Measurements from ENCODE around the gene PTRHD1.

The PTRHD1 gene

GRCh38 chr2:24792542-24792873 is 683 bp downstream of the PTRHD1 start:
- TF ChIP-seq TARDBP (IDR thresholded peaks at IDR 0.05) = no peak
- TF ChIP-seq FOXM1 (IDR thresholded peaks at IDR 0.05; ENCODE audit: borderline replicate concordance) = no peak
- TF ChIP-seq BHLHE40 (IDR thresholded peaks at IDR 0.05; ENCODE audit: borderline replicate concordance) = no peak
- no peak for TF ChIP-seq SUZ12 (IDR thresholded peaks at IDR 0.05)
- TF ChIP-seq HDGF (IDR thresholded peaks at IDR 0.05; ENCODE audit: borderline replicate concordance) = no peak
- no peak for TF ChIP-seq FOXK2 (IDR thresholded peaks at IDR 0.05)
- ChIA-PET POLR2A (interaction anchor here (0.8 to 1.8 kb wide), 7 partner anchors 15 to 357 kb away, joined by 3 to 7 read pairs (median 3); no protein-coding TSS in a partner anchor), CTCF (interaction anchor here (0.7 kb wide), 1 partner anchor 72 kb away, joined by 3 read pairs; no protein-coding TSS in a partner anchor)
- no peak for DNase-seq (ENCODE audit: extremely low spot score)

DNA sequence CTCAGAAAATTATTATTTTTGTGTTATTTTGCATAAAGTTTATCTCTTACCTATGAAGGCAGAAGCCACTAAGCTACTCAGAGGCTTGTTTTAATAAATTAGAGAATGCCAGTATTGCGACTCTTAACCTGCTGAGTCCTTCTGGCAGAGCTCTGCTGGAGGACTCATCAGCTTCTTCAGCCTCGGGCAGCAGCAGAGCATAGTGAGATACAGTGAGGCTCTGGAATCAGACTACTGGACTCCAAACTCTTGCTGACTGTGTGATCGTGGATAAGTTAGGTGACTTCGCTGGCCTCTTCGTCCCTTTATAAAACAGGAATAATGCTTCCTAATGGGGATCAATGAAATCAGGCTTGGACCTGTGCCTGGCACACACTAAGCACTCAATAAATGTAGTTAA is 1.7 kb downstream of the PTRHD1 start:
- ChIA-PET POLR2A (interaction anchor here (0.7 to 1.8 kb wide), 2 partner anchors 14 to 372 kb away, joined by 4 to 7 read pairs; no protein-coding TSS in a partner anchor), CTCF (interaction anchor here (1.2 kb wide), 2 partner anchors 12 to 25 kb away, joined by 3 to 4 read pairs; no protein-coding TSS in a partner anchor)
- no peak for DNase-seq (ENCODE audit: extremely low spot score)
- TF ChIP-seq ZNF384 (IDR thresholded peaks at IDR 0.05) (no peak), TARDBP (IDR thresholded peaks at IDR 0.05) (no peak), LEF1 (IDR thresholded peaks at IDR 0.05; ENCODE audit: borderline replicate concordance) (no peak), SP1 (IDR thresholded peaks at IDR 0.05) (no peak), NFRKB (IDR thresholded peaks at IDR 0.05) (no peak), FOXM1 (IDR thresholded peaks at IDR 0.05; ENCODE audit: borderline replicate concordance) (no peak), SUZ12 (IDR thresholded peaks at IDR 0.05) (no peak), FOXK2 (IDR thresholded peaks at IDR 0.05) (no peak), FOXA1 (IDR thresholded peaks at IDR 0.05) (no peak), BHLHE40 (IDR thresholded peaks at IDR 0.05; ENCODE audit: borderline replicate concordance) (no peak), ARNT (IDR thresholded peaks at IDR 0.05) (no peak), L3MBTL2 (conservative IDR thresholded peaks at IDR 0.05) (no peak), HDGF (IDR thresholded peaks at IDR 0.05; ENCODE audit: borderline replicate concordance) (no peak), ELF4 (IDR thresholded peaks at IDR 0.05) (no peak), CTBP1 (IDR thresholded peaks at IDR 0.05; ENCODE audit: borderline replicate concordance) (no peak)
- TF ChIP-seq, protein P1, sequence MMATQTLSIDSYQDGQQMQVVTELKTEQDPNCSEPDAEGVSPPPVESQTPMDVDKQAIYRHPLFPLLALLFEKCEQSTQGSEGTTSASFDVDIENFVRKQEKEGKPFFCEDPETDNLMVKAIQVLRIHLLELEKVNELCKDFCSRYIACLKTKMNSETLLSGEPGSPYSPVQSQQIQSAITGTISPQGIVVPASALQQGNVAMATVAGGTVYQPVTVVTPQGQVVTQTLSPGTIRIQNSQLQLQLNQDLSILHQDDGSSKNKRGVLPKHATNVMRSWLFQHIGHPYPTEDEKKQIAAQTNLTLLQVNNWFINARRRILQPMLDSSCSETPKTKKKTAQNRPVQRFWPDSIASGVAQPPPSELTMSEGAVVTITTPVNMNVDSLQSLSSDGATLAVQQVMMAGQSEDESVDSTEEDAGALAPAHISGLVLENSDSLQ (IDR thresholded peaks at IDR 0.05) = no peak

DNA sequence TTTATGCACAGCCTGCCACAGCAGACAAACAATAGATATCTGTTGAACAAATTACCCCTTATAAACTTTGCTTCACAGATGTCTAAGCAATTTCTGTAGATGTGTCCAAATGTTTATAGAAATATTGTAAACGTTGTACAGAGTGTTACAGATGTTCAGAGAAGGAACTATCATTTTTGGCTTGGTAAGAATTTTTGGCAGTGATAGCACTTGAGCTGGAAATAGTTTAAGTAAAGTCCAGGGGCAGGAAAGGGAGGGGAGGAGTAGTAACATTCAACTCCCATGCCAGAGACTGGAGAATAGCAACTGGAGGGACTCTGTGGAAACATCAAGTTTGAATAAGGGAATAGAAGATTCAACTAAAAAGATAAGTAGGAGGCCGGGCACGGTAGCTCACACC is 4.4 kb downstream of the PTRHD1 start:
- no peak for TF ChIP-seq CTBP1 (IDR thresholded peaks at IDR 0.05; ENCODE audit: borderline replicate concordance)
- TF ChIP-seq LEF1 (IDR thresholded peaks at IDR 0.05; ENCODE audit: borderline replicate concordance) = no peak
- TF ChIP-seq SP1 (IDR thresholded peaks at IDR 0.05) = no peak
- no peak for TF ChIP-seq BHLHE40 (IDR thresholded peaks at IDR 0.05; ENCODE audit: borderline replicate concordance)
- TF ChIP-seq ARNT (IDR thresholded peaks at IDR 0.05) = no peak
- TF ChIP-seq FOXM1 (IDR thresholded peaks at IDR 0.05; ENCODE audit: borderline replicate concordance) = no peak
- TF ChIP-seq FOXA1 (IDR thresholded peaks at IDR 0.05) = no peak
- TF ChIP-seq HDGF (IDR thresholded peaks at IDR 0.05; ENCODE audit: borderline replicate concordance) = no peak
- no peak for TF ChIP-seq ELF4 (IDR thresholded peaks at IDR 0.05)
- DNase-seq (ENCODE audit: extremely low spot score) = no peak
- ChIA-PET CTCF (no interaction called here), POLR2A (no interaction called here)

DNA sequence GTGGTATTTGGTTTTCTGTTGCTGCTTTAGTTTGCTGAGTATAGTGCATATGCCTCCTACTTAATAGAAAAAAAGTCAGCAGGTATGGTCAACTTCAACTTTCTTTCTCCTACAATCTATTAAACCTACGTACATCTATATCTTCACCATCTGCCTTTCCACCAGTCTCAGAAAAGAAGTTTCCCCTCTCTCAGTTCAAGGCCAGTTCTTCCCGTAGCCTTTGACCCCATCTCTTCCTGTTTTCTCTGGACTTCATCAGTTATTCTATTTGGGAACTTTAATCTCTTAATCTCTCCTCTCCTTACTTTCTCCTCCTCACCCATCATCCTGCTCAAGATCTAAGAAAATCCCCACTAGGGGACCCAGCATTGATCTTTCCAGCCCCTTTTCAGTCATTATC is 5.7 kb downstream of the PTRHD1 start:
- DNase-seq (ENCODE audit: extremely low spot score) = no peak
- ChIA-PET CTCF (no interaction called here), POLR2A (no interaction called here)
- no peak for TF ChIP-seq FOXA1 (IDR thresholded peaks at IDR 0.05)
- TF ChIP-seq FOXK2 (IDR thresholded peaks at IDR 0.05) = no peak
- TF ChIP-seq BHLHE40 (IDR thresholded peaks at IDR 0.05; ENCODE audit: borderline replicate concordance) = no peak
- no peak for TF ChIP-seq CTBP1 (IDR thresholded peaks at IDR 0.05; ENCODE audit: borderline replicate concordance)
- no peak for TF ChIP-seq SUZ12 (IDR thresholded peaks at IDR 0.05)

DNA sequence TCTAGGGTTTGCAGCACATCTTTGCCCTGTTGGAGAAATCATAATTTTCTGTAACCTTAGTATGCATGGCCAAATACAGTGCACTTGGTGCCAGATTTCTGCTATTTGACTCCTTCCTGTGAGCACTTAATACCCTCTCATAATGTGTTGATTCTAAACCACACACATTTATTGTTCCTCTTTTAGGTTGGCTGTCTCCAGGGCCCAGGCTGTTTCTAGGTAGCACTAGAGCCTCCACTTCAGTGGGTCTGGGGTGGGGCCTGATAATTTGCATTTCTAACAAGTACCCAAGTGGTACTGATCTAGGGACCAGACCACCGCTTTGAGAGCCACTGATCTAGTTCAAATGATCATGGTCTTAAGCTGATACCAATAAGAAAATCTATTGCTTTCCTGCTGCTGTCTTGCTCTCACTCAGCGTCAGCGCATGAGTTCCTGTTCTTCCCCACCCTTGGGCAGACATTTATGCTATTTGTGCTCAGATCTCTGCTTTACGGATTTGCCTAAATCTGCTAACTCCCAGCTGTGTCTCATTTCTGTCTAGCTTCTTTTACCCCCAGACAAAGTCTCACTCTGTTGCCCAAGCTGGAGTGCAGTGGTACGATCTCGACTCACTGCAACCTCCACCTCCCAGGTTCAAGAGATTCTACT is 7.4 kb downstream of the PTRHD1 start:
- CTCF ChIA-PET = no interaction called here

GRCh38 chr2:24783641-24784040 is 9.6 kb downstream of the PTRHD1 start:
- no peak for TF ChIP-seq LEF1 (IDR thresholded peaks at IDR 0.05; ENCODE audit: borderline replicate concordance)
- no peak for DNase-seq (ENCODE audit: extremely low spot score)
- POLR2A ChIA-PET = interaction anchor here (1.1 kb wide), 1 partner anchor 11 kb away, joined by 3 read pairs; no protein-coding TSS in a partner anchor
- CTCF ChIA-PET = interaction anchor here (0.5 to 1.8 kb wide), 3 partner anchors 12 to 442 kb away, joined by 3 to 6 read pairs (median 3); no protein-coding TSS in a partner anchor

More for the DNA sequence above, 7.4 kb downstream of the PTRHD1 start:
- no peak for TF ChIP-seq SP1 (IDR thresholded peaks at IDR 0.05)
- TF ChIP-seq SUZ12 (IDR thresholded peaks at IDR 0.05) = no peak
- no peak for TF ChIP-seq FOXK2 (IDR thresholded peaks at IDR 0.05)
- TF ChIP-seq ELF4 (IDR thresholded peaks at IDR 0.05) = no peak
- no peak for TF ChIP-seq NFRKB (IDR thresholded peaks at IDR 0.05)
- TF ChIP-seq, protein P1 (IDR thresholded peaks at IDR 0.05) = no peak
- no peak for TF ChIP-seq HDGF (IDR thresholded peaks at IDR 0.05; ENCODE audit: borderline replicate concordance)
- no peak for TF ChIP-seq LEF1 (IDR thresholded peaks at IDR 0.05; ENCODE audit: borderline replicate concordance)
- TF ChIP-seq TARDBP (IDR thresholded peaks at IDR 0.05) = no peak
- TF ChIP-seq ZNF384 (IDR thresholded peaks at IDR 0.05) = no peak
- TF ChIP-seq BHLHE40 (IDR thresholded peaks at IDR 0.05; ENCODE audit: borderline replicate concordance) = no peak
- no peak for TF ChIP-seq ARNT (IDR thresholded peaks at IDR 0.05)
- no peak for TF ChIP-seq FOXM1 (IDR thresholded peaks at IDR 0.05; ENCODE audit: borderline replicate concordance)
- TF ChIP-seq CTBP1 (IDR thresholded peaks at IDR 0.05; ENCODE audit: borderline replicate concordance) = no peak
- TF ChIP-seq L3MBTL2 (conservative IDR thresholded peaks at IDR 0.05) = no peak
- no peak for TF ChIP-seq FOXA1 (IDR thresholded peaks at IDR 0.05)
- POLR2A ChIA-PET = no interaction called here
- no peak for DNase-seq (ENCODE audit: extremely low spot score)

GRCh38 chr2:24779116-24779515 is 14.1 kb downstream of the PTRHD1 start:
- DNase-seq (ENCODE audit: extremely low spot score) = no peak
- TF ChIP-seq SP1 (IDR thresholded peaks at IDR 0.05) (no peak), BHLHE40 (IDR thresholded peaks at IDR 0.05; ENCODE audit: borderline replicate concordance) (no peak), L3MBTL2 (conservative IDR thresholded peaks at IDR 0.05) (no peak), CTBP1 (IDR thresholded peaks at IDR 0.05; ENCODE audit: borderline replicate concordance) (no peak), FOXA1 (IDR thresholded peaks at IDR 0.05) (no peak), HDGF (IDR thresholded peaks at IDR 0.05; ENCODE audit: borderline replicate concordance) (no peak), SUZ12 (IDR thresholded peaks at IDR 0.05) (no peak), ARNT (IDR thresholded peaks at IDR 0.05) (no peak), FOXM1 (IDR thresholded peaks at IDR 0.05; ENCODE audit: borderline replicate concordance) (no peak), NFRKB (IDR thresholded peaks at IDR 0.05) (no peak)
- ChIA-PET POLR2A (interaction anchor here (2.7 kb wide), 1 partner anchor 13 kb away, joined by 7 read pairs; no protein-coding TSS in a partner anchor), CTCF (interaction anchor here (1.1 kb wide), 1 partner anchor 12 kb away, joined by 4 read pairs; no protein-coding TSS in a partner anchor)
